H1 (cell line): ENCODE measurements around the gene MMS22L.

Experiments
- EP300 ChIP-seq, 2 experiments: IDR thresholded peaks; 1 replicate in 1 of 2; 2 replicates in 1 of 2; pipeline ENCODE4 v1.6.1; 2011 to 2012; ENCODE audit warnings: low read depth in 2 of 2, low read length in 2 of 2, mild to moderate bottlenecking in 2 of 2, borderline replicate concordance in 1 of 2, inconsistent platforms in 1 of 2, moderate library complexity in 1 of 2
- TAF1 ChIP-seq: IDR thresholded peaks from 2 replicates; pipeline ENCODE4 v1.6.1; 2011; ENCODE audit warnings: mild to moderate bottlenecking, low read depth, low read length
- TF ChIP-seq, protein P1 (sequence below), 3 experiments: IDR thresholded peaks; 1 replicate in 2 of 3; 2 replicates in 1 of 3; pipeline versions ENCODE4 v1.5.1 to v1.6.1; 2011; ENCODE audit warnings: low read length in 3 of 3, mild to moderate bottlenecking in 3 of 3, inconsistent platforms in 2 of 3, low read depth in 1 of 3, moderate library complexity in 1 of 3; ENCODE audit not compliant: insufficient read depth in 1 of 3; ENCODE audit errors: control extremely low read depth in 1 of 3

DNA sequence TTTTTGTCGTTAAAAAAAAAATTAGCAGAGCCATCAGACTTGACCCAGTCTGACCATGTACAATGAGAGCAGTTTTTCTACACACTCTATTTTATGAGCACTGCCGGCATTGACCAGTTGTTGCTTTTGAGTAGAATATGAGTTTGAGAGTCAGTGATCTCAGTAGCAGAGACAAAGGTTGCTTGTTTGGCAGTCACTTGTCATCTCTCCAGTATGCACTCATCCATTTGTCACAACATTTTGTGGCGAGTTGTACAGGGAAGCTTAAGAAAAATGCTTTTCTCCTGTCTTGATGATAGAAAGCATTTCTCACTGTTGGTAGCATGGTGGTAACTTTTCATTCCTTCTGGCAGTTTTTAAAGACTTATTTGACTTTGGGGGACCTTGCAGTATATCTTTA lies 159.9 kb downstream of the MMS22L start:
- TF ChIP-seq, protein P1, sequence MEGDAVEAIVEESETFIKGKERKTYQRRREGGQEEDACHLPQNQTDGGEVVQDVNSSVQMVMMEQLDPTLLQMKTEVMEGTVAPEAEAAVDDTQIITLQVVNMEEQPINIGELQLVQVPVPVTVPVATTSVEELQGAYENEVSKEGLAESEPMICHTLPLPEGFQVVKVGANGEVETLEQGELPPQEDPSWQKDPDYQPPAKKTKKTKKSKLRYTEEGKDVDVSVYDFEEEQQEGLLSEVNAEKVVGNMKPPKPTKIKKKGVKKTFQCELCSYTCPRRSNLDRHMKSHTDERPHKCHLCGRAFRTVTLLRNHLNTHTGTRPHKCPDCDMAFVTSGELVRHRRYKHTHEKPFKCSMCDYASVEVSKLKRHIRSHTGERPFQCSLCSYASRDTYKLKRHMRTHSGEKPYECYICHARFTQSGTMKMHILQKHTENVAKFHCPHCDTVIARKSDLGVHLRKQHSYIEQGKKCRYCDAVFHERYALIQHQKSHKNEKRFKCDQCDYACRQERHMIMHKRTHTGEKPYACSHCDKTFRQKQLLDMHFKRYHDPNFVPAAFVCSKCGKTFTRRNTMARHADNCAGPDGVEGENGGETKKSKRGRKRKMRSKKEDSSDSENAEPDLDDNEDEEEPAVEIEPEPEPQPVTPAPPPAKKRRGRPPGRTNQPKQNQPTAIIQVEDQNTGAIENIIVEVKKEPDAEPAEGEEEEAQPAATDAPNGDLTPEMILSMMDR (IDR thresholded peaks at IDR 0.05; ENCODE audit: control extremely low read depth in 1 of 3, insufficient read depth in 1 of 3, low read depth in 1 of 3, low read length in 3 of 3) = no peak
- TF ChIP-seq TAF1 (no peak), EP300 (IDR thresholded peaks at IDR 0.05; ENCODE audit: borderline replicate concordance in 1 of 2, low read depth in 2 of 2, low read length in 2 of 2) (no peak)
